GM21737 (cell line): ENCODE data around the gene MXI1.
A peak's percentile ranks its signal among the peaks of the same experiment; 100 is the strongest.
"Not testable (repeated sequence)": the region's sequence is repeated elsewhere in the genome, so short reads cannot be mapped to it uniquely, and the experiment has no call there.

Experiments used
- ATAC-seq: cut with Tn5 transposase; IDR thresholded peaks from one replicate; pipeline ENCODE4 v1.9.1; 2021; ENCODE audit warnings: mild to moderate bottlenecking, moderate library complexity; ENCODE audit not compliant: unreplicated experiment

Gene MXI1

GRCh38 chr10:110237894-110238480 lies 30.6 kb downstream of the MXI1 start:
- ATAC-seq, result no peak

DNA sequence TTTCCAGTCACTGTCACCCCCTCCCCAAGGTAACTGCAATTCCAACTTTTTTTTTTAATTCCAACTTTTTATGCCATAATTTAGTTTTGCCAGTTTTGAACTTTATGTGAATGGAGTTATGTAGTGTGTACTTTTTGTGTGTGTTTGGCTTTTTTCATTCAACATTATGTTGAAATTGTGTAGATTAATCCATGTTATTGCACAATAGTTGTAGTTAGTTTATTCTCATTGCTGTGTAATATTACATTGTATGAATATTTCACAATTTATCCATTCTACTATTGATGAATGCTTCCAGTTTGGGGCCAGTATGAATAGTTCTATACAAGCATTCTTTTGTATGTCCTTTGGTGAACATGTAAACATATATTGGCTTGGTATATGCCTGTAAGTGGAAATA lies 32.5 kb downstream of the MXI1 start:
- no peak for ATAC-seq

GRCh38 chr10:110241407-110241806 lies 34.0 kb downstream of the MXI1 start:
- no peak for ATAC-seq

DNA sequence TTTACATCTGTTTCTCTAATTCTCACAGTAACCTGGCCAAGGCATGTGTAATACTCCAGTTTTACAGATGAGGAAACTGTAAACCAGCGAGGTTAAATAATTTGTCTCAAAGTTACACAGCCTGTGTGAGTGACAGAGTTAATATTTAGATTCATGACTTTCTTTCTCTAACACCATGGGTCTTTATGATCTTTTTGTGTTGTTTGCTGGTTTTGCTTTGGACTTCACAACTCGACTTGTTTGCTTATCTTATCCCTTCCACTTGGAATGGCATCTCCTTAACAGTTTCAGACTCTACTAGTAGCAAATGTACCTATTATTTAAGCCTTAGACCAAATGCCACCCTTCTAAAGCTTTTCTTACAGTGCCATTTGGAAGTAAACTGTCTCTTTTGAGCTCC lies 34.4 kb downstream of the MXI1 start:
- ATAC-seq, result no peak

DNA sequence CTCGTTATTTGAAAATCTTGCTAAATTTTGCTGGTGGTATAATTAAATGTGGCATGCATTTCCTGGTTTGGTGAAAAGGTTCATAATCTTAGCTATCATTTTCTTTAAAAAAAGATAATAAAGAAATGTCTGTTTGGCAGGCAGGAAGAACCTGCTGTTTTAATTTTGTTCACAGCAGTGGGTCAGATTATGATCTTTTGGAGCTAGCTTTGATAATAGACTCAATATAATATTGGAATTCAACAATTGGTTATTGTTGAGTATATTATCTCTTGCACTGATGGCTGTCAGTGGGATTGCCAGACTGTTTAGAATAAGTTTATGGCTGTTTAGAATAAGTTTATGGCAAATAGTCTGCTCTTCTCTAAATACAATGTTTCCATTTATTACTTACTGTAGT lies 35.1 kb downstream of the MXI1 start:
- ATAC-seq, result no peak

DNA sequence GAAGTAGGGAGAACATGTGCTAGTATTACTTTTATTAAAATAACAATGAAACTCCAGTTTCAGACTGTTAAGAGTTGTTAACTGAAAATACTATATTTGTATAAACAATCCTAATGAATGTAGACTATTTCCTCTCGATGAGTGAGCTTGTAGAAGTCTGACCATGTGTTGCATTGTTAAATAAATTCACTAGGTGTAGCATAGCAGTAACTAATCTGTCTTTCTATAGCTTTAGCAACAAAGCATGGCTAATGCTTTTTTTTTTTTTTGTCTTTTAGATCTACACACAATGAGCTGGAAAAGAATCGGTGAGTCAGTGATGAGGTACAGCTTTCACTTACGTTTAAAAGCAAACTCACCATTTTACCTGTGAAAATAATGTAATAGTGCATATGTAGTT lies 37.1 kb downstream of the MXI1 start:
- ATAC-seq, result no peak

DNA sequence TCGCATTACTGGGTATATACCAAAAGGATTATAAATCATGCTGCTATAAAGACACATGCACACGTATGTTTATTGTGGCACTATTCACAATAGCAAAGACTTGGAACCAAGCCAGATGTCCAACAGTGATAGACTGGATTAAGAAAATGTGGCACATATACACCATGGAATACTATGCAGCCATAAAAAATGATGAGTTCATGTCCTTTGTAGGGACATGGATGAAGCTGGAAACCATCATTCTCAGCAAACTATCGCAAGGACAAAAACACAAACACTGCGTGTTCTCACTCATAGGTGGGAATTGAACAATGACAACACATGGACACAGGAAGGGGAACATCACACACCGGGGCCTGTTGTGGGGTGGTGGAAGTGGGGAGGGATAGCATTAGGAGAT lies 40.4 kb downstream of the MXI1 start:
- not testable (repeated sequence) for ATAC-seq

- ATAC-seq, result peak; percentile 56
Observed at GRCh38 chr10:110249489-110249888, 42.1 kb downstream of the MXI1 start.

DNA sequence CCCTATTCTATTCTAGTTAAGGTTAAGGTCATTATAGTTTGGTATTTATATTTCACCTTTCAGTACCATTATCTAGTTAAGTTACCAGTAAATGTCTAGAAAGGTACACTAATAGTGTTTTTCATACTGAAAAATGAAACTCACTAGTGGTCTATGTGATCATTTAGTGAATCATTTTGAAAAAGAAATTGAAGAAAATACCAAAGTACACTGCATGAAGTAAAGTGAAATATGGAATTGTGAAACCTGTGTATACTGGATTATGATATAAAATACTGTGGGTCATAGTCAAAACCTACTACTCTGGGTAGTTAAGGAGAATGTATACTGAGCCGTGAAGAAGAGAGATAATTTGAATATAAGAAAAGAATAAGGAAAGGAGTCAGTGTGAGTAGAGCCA lies 44.0 kb downstream of the MXI1 start:
- peak; percentile 93 for ATAC-seq

DNA sequence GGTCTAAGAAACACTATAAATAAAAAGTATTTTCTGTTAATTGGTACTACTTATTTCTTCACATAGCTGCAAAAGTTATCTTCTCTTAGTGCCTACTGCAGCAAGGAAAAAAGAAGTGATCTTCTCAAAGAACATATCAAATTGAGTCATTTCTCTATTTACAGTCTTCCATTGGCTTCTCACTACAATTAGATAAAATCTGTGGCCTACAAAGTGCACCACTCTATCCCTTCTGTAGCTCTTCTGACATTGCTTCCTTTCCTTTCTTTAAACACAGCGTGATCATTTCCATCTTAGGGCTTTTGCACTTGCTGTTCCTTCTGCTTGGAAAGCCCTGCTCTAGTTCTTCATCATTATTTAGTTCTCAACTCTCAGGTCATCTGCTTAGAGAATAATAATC lies 44.7 kb downstream of the MXI1 start:
- ATAC-seq, result no peak

GRCh38 chr10:110254467-110254866 lies 47.1 kb downstream of the MXI1 start:
- no peak for ATAC-seq

DNA sequence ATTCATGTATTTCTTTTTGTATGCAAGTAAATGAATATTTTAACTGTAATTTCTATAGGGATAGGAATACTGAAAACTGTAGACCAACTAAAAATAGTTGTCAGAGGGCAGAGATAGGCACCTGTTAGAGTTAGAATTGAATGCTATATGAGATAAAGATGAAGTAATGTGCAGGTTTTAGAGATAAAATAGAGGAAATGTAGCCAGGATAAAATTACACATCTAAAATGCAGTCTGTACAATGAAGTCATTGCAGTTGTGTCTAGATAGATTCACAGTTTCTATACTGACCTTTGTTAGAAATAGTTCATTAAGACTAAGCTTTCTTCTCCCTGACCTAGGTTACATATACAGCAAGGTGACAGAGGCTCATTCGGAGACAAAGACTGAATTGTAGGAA lies 51.1 kb downstream of the MXI1 start:
- ATAC-seq, result no peak

GRCh38 chr10:110259317-110259716 lies 51.9 kb downstream of the MXI1 start:
- no peak for ATAC-seq

- no peak for ATAC-seq
Observed at GRCh38 chr10:110260746-110261477, 53.5 kb downstream of the MXI1 start.

- no peak for ATAC-seq
Observed at GRCh38 chr10:110263164-110263563, 55.8 kb downstream of the MXI1 start.

DNA sequence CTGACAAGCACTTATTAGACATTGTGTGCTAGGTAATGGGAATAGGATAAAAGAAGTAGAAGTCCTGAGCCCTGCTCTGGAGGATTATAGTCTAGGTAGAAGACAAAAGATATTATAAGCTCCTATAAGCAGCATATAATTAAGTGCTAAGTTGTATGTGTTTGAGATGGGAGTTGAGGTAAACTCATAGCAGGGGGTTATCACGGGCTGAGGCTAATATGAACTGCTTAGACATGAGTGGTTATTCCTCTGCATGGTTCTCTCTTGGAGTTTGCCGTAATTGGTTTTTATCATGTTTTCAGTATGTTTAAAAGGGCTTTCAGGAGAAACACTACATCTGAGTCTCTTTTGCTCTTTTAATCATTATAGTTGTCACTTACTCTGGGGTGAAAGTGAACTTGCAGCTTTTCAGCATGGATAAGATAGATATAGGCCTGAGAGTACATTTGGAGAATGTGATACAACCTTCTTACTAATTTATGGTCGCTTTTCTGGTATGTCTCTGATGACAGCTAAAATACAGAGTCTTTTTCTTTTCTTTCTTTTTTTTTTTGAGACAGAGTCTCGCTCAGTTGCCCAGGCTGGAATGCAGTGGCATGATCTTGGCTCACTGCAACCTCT lies 58.3 kb downstream of the MXI1 start:
- ATAC-seq, result no peak

DNA sequence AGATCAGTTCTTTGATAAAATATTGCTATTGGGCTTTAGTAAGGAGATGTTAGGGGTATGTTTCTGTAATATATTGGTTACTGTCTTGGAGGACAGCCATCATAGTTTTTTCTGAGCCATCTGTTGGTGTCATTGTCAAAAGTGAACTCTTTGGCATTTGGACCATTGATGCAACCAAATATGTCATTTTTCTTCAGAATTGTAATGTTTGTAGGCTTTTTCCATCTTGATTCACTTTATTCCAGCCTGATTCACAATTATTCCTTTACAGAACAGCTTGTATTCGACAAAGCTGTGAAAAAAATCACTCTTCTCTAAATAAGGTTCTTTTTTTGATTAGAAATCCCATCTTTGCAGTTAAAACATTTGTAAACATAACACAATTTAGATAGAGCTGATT lies 59.9 kb downstream of the MXI1 start:
- no peak for ATAC-seq

DNA sequence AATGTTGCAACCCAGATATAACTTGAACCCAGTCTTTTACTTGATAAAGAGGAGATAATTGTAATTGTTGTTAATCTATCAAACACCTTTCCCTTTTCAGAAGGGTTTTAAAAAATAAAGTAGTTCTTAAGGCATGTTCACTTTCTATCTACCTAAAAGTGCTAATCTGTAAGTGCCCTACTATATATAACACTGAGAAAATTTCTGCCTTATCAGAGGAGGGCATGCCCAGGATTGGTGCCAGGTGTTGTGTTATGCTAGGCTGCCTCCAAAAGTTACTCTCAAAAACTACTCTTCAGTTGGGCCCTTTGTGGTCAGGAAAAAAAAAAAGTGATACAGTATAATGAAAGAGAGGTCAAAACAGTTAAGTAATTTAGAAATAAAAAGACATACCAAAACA lies 61.0 kb downstream of the MXI1 start:
- ATAC-seq, result no peak

DNA sequence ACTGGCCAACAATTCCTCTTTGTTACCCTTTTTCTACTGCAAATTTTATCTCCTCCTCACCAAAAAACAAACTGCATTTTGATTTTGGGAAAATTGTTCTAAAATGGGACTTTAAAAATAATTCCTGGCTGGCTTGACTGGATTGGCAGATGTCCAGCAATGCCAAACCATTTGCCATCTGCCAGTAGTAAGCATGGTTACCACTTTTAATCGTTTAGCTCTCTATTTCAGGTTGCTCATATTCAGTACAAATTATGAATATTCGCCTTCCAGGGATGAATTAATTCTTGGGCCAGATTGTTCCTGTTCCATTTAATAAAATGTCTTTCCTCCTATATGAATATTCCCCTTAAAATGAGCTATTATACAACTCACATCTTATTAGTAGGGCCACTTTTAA lies 61.6 kb downstream of the MXI1 start:
- ATAC-seq, result no peak

DNA sequence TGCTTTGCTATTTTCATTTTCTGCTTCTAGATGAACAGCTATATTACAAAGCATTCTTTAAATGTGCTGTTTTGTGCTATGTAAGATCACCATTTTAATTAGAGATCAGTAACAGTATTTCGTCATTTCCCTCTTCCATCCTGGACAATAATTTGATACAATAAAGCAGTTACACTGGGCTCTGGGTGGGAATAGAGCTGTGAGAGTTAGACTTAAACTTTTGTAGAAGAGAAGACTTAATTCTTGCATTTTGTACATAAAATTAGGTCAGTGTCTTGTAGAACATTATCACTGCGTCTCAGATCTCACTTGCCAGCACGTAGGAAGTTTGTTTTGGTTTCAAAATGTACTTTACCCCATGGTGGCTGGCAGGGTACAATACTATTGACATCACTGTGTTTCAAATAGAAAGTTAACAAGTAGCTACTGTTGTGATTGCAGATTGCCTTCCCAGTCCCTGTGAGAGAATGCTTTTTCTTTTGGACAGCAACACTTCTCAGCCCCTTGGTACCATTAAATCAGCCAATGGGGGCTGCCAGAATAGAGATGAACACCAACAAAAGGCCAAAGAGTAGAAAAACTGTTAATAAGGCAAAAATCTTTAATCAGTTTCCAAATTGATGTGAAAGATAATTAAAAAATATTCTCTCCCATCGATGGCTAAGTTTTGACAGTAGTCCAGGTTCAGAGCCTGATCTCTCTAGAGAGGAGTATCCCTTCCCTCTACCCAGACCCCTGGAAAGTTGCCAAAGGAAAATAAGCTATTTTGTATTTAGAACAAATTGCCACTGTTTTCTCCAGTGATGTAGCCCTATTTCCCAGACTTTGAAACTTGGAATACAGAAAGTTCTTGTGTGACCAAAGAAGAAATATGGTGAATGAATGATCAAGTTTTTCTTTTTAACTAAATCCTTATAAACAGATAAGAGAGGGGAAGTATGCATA lies 62.2 kb downstream of the MXI1 start:
- no peak for ATAC-seq

- ATAC-seq, result not testable (repeated sequence)
Observed at GRCh38 chr10:110272995-110273394, 65.6 kb downstream of the MXI1 start.
